Measurements from ENCODE around the gene PPIB.

The PPIB gene

GRCh38 chr15:64162869-64163658 is at the start of gene PPIB:
PPIB (minus strand) TSS chr15:64163022; CDS start chr15:64162986, 36 bp downstream.
- DNase-seq (ENCODE audit: low spot score): peak; percentile 98

GRCh38 chr15:64211696-64212095 is 48.9 kb upstream of the PPIB start:
- no peak for DNase-seq (ENCODE audit: low spot score)

GRCh38 chr15:64210371-64210770 is 47.5 kb upstream of the PPIB start:
- DNase-seq (ENCODE audit: low spot score): no peak

- DNase-seq (ENCODE audit: low spot score): peak; percentile 56
These were observed 47.0 kb upstream of the PPIB start for GRCh38 chr15:64209680-64210334.

GRCh38 chr15:64205202-64205601 is 42.4 kb upstream of the PPIB start:
- DNase-seq (ENCODE audit: low spot score): no peak

- no peak for DNase-seq (ENCODE audit: low spot score)
These were observed 34.6 kb upstream of the PPIB start for GRCh38 chr15:64197425-64197824.

- DNase-seq (ENCODE audit: low spot score): no peak
These were observed 31.1 kb upstream of the PPIB start for GRCh38 chr15:64193971-64194370.

- DNase-seq (ENCODE audit: low spot score): no peak
These were observed 29.4 kb upstream of the PPIB start for GRCh38 chr15:64191971-64192830.

- DNase-seq (ENCODE audit: low spot score): peak; percentile 19
These were observed 24.8 kb upstream of the PPIB start for GRCh38 chr15:64187396-64188191.

- DNase-seq (ENCODE audit: low spot score): no peak
These were observed 22.5 kb upstream of the PPIB start for GRCh38 chr15:64185146-64185911.

GRCh38 chr15:64182859-64183370 is 20.1 kb upstream of the PPIB start:
- DNase-seq (ENCODE audit: low spot score): no peak

- DNase-seq (ENCODE audit: low spot score): no peak
These were observed 17.5 kb upstream of the PPIB start for GRCh38 chr15:64180235-64180824.

- DNase-seq (ENCODE audit: low spot score): no peak
These were observed 3.5 kb upstream of the PPIB start for GRCh38 chr15:64166102-64166890.

- no peak for DNase-seq (ENCODE audit: low spot score)
These were observed 1.6 kb upstream of the PPIB start for GRCh38 chr15:64164436-64164835.

- no peak for DNase-seq (ENCODE audit: low spot score)
These were observed 989 bp upstream of the PPIB start for GRCh38 chr15:64163659-64164362.

- peak; percentile 22 for DNase-seq (ENCODE audit: low spot score)
These were observed 349 bp downstream of the PPIB start for GRCh38 chr15:64162478-64162868.

GRCh38 chr15:64161688-64162477 is 939 bp downstream of the PPIB start:
- DNase-seq (ENCODE audit: low spot score): no peak
